ENCODE measurements around the gene LRRC37B.
"Not testable (repeated sequence)": the region's sequence is repeated elsewhere in the genome, so short reads cannot be mapped to it uniquely, and the experiment has no call there.

The LRRC37B gene

DNA sequence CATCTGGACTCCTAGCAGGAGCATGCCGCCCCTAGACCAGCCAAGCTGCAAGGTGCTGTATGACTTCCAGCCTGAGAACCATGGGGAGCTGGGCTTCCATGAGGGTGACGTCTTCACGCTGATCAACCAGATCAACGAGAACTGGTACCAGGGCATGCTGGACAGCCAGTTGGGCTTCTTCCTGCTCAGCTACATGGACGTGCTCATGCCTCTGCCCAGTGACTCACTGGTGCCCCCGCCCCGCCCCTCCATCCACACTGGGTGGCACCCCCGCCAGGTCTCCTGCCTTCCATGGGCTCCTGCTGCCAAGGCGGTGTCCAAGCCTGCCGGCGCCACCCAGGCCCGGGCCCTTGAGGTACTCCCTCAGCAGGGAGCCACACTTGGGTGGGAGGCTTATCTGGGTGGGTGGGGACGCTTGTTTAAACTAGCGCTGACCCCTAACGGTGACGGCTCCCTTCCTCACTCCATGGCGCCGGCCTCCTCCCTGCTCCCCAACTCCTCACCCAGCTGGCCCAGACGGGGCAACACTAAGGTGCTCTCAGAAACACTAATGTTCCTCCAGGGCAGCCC is 34.2 kb downstream of the LRRC37B start:
- DNase-seq (ENCODE audit: low read depth) = not testable (repeated sequence)

DNA sequence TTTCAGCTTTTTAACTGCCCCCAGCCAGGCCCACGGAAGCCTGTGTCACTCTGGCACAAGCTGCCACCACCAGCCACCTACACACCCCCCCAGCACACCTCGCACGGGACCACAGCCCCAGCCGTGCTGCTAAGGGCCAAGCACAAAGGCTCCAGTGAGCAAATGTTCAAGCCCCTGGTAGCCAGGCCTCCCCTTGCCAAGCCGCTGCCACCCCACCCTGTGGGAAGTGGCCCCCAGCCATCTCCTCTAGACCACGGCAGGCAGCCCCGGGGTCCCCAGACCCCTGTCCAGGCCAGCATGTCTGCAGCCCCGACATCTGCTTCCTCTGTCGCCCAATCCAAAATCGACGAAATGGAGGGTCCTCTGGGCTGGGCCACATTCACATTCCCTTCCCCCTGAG is 35.1 kb downstream of the LRRC37B start:
- DNase-seq (ENCODE audit: low read depth) = not testable (repeated sequence)

DNA sequence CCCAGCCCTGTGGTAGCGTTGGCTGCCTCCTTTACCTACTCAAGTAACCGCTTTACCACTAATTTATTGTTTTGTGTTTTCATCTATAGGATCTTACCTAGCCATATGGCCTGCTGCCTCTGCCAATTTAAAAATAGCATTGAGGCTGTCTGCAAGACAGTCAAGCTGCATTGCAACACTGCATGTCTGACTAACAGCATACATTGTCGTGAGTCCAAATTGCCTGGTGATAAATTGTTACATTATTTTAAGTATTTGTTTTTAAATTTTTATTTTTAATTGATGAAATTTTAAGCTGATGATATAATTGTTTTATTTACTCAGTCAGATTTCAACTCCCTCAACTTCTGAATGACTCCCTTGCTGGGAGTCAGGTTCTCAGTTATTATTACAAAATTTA is 38.4 kb downstream of the LRRC37B start:
- DNase-seq (ENCODE audit: low read depth) = not testable (repeated sequence)

DNA sequence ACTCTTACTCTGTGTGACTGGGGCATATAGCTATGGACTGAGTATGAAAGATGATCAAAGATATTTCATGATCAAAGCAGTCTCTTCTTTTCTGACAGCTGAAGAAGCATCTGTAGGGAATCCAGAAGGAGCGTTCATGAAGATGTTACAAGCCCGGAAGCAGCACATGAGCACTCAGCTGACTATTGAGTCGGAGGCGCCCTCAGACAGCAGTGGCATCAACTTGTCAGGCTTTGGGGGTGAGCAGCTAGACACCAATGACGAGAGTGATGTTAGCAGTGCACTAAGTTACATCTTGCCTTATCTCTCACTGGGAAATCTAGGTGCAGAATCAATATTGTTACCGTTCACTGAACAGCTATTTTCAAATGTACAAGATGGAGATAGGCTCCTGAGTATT is 40.5 kb downstream of the LRRC37B start:
- not testable (repeated sequence) for DNase-seq (ENCODE audit: low read depth)

DNA sequence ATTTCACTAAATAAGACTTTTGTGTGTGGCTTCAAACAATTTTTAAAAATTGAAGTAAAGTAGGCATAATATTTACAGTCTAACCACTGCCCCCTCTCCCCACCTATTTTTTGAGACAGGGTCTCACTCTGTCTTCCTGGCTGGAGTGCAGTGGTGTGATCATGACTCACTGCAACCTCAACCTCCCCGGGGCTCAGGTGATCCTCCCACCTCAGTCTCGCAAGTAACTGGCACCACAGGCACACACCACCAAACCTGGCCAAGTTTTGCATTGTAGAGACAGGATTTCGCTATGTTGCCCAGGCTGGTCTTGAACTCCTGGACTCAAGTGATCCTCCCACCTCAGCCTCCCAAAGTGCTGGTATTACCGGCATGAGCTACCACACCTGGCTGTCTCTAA is 47.8 kb downstream of the LRRC37B start:
- DNase-seq (ENCODE audit: low read depth) = not testable (repeated sequence)

DNA sequence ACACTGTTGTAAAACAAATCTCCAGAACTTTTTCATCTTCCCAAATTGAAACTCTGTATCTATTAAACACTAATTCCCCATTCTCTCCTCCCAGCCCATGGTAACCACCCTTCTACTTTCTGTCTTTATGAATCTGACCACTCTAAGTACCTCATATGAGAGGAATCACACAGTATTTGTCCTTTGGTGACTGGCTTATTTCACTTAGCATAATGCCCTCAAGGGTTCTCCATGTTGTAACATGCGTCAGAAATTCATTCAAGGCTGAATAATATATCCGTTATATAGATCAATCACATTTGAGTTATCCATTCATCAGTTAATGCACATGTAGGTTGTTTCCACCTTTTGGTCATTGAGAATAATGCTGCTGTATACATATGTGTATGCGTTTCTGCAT is 48.2 kb downstream of the LRRC37B start:
- not testable (repeated sequence) for DNase-seq (ENCODE audit: low read depth)

DNA sequence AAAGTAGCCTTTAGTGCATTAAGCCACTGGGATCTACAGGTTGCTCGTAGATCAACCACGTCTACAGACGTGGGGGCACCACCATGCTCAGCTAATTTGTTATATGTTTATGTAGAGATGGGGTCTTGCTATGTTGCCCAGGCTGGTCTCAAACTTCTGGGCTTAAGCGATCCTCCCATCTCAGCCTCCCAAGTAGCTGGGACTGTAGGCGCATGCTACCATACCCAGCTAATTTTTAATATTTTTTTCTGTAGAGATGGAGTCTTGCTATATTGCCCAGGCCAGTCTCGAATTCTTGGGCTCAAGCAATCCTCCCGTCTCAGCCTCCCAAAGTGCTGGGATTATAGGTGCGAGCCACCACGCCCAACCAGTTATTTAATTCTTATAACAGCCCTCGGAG is 49.3 kb downstream of the LRRC37B start:
- DNase-seq (ENCODE audit: low read depth) = not testable (repeated sequence)

DNA sequence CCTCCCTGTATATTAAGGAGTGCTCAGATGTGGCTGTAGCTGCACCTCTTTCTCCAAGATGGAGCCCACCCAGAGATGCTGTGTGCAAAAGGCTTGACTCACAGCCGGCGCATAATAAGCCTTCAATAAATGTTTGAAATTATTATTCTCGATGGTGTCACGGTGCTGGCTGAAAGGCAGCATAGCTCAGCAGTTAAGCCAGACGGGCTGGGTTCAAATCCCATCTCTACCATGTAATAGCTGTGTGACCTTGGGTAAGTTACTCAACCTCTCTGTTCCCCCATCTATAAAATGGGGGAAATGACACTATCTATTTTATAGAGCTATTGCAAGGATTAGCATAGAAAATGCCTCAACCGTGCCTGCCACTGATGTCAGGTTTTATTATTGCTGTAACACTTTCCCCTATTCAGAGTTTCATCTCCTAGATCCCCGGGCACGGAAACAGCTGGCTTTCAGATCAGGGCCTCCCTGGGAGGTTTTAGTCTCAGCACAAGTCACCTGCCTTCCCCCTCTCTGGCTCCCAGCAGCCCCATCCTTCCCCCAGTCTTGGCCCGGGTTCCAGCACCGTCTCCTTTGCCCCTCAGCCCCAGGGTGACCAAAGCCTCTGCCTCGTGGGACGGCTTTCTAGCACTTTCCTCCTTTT is 50.4 kb downstream of the LRRC37B start:
- not testable (repeated sequence) for DNase-seq (ENCODE audit: low read depth)

DNA sequence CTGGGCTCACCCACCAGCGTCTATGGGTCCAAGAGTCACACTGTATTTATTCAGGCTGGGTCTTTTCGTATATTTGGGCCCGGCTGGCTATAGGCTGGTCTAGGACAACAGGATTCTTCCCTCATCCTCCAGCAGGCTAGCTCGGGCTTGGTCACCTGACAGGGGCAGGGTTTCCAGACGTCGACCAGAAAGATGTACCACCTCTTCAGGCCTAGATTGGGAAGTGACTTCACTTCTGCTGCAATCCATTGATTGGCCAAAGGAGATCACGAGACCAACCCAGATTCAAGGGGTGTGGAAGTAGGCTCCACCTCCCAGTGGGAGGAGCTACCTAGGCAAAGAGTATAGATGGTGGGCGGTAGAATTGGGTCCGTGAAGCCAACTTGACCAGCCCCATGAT is 53.5 kb downstream of the LRRC37B start:
- DNase-seq (ENCODE audit: low read depth) = not testable (repeated sequence)

DNA sequence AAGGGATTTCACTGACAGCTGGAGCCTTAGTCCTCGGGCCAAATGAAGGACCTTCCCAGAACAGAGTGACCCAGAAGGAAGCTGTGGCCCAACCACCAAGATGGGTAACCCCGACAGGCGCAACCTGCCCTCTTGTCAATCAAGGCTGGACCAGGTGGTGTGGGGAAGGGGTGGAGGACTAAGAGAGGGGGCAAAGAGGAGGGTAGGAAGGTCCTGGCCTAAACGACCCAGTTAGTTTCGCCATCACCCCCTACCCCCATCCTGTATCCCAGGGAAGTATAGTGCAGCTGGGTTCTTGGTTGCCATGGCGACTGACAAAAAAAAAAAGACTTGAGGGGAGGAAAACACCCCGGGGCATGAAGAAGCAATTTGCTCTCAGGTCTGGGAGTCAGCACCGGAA is 54.7 kb downstream of the LRRC37B start:
- DNase-seq (ENCODE audit: low read depth) = not testable (repeated sequence)

DNA sequence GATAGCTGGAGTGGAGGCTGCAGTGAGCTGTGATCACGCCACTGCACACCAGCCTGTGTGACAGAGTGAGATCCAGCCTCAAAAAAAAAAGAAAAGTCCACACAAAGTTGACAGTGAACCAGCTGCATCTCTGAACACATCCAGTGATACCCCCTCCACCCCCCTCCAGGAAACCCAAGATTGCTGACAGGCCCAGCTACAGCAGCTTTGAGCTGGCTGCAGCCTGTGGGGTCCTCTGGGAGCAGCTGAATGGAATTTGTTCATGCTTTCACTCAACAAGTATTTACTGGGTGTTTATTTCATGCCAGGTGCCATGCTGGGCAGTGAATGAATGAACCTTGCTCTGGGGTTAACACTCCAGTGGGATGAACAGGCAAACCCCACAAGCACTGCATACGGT is 56.9 kb downstream of the LRRC37B start:
- DNase-seq (ENCODE audit: low read depth) = not testable (repeated sequence)

DNA sequence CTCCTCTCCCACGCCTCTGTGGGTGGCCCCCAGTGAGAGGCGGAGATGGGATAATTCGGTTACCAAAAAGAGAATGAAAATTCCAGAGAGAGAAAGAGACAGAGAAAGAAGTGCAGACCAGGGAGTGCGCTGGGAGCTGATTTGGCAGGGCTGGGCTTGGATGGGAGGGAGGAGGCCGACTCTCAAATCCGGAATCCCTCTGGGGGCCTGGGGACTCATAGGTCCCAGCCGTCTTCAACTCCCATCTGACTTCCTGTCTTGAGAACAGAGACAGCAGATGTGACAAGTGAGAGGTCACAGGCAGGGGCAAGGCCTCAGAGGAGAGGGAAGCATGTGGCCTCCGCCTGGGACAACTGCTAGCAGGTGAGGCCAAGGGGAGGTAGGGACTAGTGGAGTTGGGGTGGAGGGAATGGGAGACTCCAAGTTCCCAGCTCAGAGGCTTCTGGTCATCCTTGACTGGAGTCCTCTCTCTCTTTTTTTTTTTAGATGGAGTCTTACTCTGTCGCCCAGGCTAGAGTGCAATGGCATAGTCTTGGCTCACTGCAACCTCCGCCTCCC is 59.0 kb downstream of the LRRC37B start:
- not testable (repeated sequence) for DNase-seq (ENCODE audit: low read depth)

DNA sequence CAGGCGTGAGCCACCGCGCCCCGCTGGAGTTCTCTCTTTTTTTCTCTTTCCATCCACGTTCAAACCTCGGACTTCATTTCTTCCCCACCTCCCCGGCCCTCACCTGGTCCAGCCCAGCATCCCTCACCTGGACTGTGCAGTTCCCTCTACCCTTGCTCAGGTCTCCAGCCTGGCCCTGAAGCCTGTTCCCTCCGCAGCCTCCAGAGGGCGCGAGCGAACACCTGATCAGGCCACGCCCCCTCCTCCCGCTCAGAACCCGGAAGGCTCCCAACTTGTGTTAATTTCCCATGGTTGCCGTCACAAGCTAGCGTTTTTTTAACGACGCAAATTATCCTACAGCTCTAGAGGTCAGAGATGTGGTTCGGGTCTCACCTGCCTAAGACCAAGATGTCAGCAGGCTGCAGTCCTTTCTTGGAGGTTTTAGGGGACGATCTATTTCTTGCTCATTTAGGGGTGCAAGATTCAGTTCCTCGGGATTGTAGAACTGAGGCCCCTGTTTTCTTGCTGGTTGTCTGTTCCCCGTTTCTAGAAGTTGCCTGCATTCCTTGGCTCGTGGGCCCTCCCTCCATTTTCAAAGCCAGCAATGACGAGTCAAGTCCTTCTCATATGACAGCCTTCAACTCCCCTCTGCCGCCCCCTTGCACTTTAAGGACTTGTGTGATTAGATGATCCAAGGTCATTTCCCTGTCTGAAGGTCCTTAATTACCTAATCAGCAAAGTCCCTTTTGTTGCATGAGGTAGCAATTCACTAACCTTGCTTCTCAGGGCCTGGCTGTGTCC is 59.9 kb downstream of the LRRC37B start:
- DNase-seq (ENCODE audit: low read depth) = not testable (repeated sequence)

DNA sequence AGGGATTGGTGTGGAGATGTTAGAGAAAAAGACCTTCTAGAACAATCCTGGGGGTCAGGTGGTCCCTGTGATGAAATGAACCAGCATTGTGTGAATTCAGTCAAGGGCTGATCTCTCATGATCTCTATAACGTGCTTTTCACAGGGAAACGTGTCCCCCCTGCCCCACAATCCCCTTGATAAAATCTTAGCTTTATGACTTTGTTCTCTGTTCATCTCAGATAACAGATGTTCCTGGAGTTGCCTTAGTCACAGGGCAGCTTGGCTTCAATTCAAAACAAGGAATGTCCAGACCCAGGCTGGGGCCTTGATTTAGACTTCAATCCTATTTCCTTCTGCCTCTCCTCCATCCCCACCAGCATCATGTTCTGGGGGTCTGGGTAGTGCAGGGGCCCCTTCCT is 61.9 kb downstream of the LRRC37B start:
- DNase-seq (ENCODE audit: low read depth) = not testable (repeated sequence)

DNA sequence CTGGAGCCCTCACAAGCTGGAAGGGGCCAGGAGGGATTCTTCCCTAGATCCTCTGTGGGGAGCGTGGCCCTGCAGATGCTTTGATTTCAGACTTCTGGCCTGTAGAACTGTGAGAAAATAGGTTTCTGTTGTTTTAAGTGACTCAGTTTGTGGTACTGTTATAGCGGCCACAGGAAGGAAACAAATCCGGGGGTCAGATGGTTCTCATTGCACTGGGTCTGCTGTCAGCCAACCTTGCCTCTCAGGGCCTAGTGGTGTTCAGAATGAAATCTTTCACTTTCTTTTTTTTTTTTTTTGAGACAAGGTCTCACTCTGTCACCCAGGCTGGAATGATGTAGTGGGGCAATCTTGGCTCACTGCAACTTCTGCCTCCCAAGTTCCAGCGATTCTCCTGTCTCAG is 64.8 kb downstream of the LRRC37B start:
- not testable (repeated sequence) for DNase-seq (ENCODE audit: low read depth)

DNA sequence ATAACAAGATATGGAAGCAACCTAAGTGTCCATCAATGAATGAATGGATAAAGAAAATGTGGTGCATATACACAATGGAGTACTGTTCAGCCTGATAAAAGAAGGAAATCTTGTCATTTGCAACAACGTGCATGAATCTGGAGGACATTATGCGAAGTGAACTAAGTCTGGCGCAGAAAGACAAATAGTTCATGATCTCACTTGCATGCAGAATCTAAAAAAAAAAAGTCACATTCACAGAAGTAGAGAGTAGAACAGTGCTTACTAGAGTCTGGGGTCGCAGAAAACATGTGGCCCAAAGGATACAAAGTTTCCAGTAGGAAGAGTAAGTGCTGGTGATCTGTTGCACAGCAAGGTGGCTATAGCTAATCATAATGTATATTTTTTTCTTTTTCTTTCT is 65.9 kb downstream of the LRRC37B start:
- not testable (repeated sequence) for DNase-seq (ENCODE audit: low read depth)

DNA sequence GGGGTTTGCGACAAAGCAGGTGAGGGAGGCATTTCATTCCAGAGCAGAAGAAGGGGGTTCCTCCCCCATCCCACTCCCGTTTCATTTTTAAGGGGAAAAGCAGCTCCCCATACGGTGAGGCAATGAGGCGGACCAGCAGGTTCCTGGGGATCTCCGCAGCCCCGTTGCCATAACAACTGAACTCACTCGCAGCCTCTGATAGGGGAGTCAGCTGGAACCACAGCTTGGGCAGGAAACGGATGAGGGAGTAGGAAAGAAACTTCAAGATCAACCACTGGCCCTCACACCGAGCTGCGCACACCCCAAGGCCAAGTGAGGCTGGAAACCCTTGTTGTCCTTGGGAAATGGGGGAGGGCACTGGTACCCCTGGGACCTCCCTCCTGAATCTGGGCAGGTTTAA is 72.6 kb downstream of the LRRC37B start:
- peak; percentile 29 for DNase-seq (ENCODE audit: low read depth)

DNA sequence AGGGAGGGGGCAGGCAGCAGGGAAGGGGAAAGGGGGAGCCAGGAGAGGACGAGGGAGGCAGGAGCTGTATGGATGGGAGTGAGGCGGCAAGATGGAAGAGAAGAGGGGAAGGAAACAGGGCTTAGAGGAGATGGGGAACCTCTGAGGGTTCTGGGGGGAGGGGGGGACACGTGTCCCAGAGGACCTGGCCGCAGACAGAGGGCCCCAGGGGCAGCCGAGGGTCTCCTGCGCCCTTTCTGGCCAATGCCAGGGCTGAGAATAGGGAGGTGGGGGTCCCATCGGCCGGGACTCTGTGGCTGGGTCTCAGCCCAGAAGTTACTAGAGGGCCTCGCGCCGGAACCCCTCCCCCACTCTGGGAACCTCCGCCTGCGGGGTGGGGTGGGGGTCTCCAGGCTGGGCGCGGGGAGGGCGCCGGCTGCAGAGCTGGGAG is 76.4 kb downstream of the LRRC37B start:
- DNase-seq (ENCODE audit: low read depth) = not testable (repeated sequence)

DNA sequence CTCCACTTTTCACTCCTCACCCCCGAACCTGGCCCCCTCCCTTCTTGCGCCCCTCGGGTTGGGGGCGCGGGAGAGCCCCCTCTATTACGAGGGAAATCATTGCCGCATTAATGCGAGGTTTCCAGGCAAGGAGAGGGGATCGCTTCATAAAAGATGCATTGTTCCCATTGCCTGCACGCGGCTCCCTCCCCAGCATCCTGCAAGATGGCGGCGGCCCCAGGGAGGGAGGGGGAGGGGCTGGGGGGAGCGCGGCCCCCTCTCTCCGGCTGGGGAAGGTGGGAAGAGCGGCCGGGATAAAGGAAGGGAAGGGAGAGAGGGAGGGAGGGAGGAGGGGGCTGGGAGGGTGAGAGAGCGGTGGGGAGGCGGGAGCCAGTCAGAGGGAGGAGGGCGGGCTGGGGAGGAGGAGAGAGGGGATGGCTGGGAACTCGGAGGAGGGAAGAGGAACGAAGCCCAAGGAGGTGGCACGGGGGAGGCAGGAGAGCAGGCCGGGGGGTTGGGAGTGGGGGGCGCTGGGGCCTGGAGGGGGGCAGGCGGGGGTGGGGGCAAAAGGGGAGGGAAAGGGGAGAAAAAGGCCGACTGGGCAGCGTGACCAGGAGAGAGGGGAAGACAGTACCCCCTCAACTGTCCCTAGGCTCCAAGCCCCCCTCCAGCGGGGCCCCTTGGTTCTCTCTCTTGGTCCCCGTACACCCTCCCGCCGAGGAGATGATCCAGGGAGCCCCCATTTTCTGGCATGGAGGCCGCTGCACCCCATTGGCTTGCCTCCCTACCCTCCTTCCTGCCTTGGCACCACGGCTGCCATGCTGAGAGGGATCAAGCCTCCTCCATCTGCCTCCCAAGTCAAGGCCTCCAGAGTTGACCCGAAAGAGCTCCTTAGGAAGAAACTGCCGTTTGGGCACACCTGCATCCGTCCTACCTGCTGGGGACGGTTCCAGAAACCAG is 77.1 kb downstream of the LRRC37B start:
- DNase-seq (ENCODE audit: low read depth) = not testable (repeated sequence)

DNA sequence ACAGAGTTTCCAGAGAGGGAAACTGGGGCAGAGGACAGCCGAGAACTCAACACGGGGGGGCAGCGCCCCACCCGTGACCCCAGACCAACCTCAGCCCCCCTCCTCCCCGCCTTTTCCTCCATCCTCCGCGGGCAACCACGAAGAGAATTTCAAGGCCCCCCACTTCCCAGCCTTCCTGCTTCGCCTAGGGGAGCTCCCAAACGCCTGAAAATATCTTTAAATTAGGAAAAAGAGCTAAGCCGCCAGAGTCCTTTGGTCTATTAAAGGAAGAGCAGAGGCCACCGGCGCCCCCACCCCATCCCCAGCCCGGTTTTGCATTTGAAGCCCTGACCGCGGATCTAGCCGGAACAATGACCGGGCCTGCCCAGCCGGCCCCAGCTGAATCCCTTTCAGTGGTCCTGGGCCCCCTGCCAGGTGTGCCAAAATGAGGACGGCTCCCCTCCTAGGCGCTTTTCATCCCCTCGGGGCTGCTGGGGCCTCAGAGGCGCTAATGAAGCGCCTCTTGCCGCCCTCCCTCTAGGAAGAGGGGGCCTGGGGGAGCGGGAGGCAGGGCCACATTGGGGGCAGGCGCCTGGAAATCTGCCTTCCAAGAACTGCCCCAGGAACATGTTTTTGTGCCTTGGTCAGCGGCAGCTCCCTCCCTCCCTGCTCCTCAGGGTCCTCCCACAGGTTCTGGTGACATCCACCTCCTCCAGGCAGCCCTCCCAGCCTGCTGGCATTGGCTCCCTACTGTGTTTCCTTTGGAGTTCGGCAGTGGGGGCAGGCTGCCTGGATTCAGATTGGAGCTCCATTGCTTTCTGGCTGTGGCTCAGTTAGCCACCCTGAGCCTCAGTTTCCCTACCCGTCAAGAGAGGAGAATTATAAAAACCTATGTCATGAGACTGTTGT is 78.0 kb downstream of the LRRC37B start:
- not testable (repeated sequence) for DNase-seq (ENCODE audit: low read depth)

DNA sequence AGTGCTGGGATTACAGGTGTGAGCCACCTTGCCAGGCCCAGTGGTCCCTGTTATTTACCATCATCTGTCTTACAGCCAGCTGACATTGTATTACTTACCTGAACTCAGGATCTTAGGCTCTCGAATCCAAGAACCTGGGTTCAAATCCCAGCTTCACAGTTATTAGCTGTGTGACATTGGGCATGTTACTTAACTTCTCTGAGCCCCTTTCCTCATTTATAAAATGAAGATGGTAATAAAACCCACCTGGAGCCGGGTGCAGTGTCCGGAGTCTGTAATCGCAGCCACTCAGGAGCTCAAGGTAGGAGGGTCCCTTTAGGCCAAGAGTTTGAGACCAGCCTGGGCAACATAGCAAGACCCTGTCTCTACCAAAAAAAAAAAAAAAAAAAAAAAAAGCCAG is 79.7 kb downstream of the LRRC37B start:
- not testable (repeated sequence) for DNase-seq (ENCODE audit: low read depth)

Data from GM04504 (cell line).